ENCODE measurements around the gene MYD88. TPM values are rescaled to one million over a fixed set of nuclear protein-coding genes. Genes with fewer than 3 reads are reported as not detected.

The MYD88 gene
- total and polyA plus RNA-seq, 7 donors, result 2.9 to 7.0 (median 4.4) TPM

DNA sequence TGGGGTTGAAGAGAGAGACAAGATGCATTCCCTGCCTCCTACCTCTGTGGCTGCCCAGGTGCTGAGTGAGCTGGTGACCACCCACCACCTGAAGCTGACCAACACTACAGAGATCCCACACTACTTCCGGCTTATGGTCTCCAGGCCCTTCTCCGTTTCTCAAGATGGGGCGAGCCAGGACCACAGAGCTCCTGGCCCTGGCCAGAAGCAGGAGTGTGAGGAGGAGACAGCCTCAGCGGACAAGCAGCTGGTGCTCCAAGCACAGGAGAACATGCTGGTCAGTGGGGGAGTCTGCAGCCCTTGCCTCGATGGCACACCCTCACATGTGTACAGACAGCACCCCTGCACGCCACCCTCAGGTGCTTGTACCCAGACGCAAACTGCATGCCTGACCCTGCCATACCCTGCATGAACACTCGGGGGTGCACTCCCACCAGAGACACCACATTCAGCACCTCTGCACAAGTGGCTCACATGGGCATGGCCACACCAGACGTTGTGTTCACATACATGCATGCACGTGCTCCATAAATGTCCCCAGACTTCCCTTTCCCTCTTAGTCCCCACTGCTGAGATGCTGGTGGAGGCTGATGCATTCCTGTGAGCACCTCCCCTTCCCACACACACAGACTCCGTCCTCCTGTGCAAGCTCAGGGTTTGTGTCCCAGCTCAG lies 20.6 kb upstream of the MYD88 start:
- peak; percentile 59 to 84 (median 76) for ATAC-seq
- WGBS, 3 donors, result 59 to 70% (median 59%) methylated on average over 11 of the region's 11 CpGs
- peak; percentile 61 to 68 for DNase-seq
- TF ChIP-seq, protein P1, sequence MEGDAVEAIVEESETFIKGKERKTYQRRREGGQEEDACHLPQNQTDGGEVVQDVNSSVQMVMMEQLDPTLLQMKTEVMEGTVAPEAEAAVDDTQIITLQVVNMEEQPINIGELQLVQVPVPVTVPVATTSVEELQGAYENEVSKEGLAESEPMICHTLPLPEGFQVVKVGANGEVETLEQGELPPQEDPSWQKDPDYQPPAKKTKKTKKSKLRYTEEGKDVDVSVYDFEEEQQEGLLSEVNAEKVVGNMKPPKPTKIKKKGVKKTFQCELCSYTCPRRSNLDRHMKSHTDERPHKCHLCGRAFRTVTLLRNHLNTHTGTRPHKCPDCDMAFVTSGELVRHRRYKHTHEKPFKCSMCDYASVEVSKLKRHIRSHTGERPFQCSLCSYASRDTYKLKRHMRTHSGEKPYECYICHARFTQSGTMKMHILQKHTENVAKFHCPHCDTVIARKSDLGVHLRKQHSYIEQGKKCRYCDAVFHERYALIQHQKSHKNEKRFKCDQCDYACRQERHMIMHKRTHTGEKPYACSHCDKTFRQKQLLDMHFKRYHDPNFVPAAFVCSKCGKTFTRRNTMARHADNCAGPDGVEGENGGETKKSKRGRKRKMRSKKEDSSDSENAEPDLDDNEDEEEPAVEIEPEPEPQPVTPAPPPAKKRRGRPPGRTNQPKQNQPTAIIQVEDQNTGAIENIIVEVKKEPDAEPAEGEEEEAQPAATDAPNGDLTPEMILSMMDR (IDR thresholded peaks at IDR 0.05), result peak; percentile 54
- no peak overlapping the region for H3K4me3 ChIP-seq
- no peaks in the 10 kb centered on the region for H3K27me3 ChIP-seq (ENCODE audit: insufficient read depth in 3 of 3, low read length in 2 of 3)
- H3K4me1 ChIP-seq, result no peaks in the 10 kb centered on the region
- H3K9me3 ChIP-seq, result no peaks in the 10 kb centered on the region
- no peak overlapping the region for H3K27ac ChIP-seq
- H3K36me3 ChIP-seq (ENCODE audit: insufficient read depth in 1 of 2, low read depth in 1 of 2), result peaks cover 5 to 34% of the 10 kb centered on the region in 2 donors
- intact Hi-C loops (cut with DNase I), result loop anchor here in 1 of 2 donors (5.0 kb wide), 1 partner anchor 686 kb away; no protein-coding TSS in a partner anchor

DNA sequence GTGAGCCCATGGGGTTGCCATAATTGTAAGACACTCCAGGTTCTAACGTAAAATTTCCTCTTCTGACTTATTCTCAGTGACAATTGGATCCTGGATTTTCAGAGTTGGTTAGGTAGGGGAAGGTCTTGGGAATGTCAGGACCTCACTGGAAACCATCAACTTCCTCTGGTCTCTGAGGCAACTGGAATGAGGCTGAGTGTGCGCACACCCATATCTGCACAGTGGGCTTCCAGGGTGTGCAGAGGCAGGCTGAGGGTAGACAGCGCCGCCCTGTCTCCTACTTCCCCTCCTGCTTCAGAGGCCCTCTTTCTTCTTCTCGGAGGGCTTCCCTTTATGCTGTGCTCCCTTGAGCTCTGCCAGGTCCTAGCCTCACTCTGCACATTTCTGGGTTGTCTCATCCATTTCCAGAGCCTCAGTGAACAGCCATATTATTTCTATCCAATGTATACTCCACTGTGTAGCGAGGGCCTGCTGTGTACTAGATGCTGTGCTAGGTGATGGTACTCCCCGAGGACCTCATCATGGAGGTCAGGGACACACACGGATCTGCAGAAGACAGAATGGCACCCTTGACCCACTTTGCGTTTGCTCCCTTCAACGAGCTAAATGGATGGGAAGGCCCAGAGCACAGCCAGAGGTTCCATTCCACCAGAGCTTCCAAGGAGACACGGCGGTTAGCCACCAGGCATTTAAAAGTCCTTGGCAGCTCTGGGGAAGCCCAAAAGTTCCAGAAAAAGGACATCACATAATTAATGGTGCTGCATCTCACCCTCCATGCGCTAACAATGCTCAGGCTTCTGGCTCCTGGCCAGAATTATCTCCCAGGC lies 19.8 kb upstream of the MYD88 start:
- Histone ChIP-seq H3K27me3 (ENCODE audit: insufficient read depth in 3 of 3, low read length in 2 of 3) (no peaks in the 10 kb centered on the region), H3K4me3 (no peak overlapping the region), H3K36me3 (ENCODE audit: insufficient read depth in 1 of 2, low read depth in 1 of 2) (peaks cover 6 to 42% of the 10 kb centered on the region in 2 donors), H3K9me3 (no peaks in the 10 kb centered on the region), H3K27ac (no peak overlapping the region), H3K4me1 (no peaks in the 10 kb centered on the region)
- 85 to 93% (median 87%) methylated on average over 13 of the region's 13 CpGs for WGBS, 3 donors
- intact Hi-C loops (cut with DNase I), result loop anchor here in 1 of 2 donors (5.0 kb wide), 1 partner anchor 686 kb away; no protein-coding TSS in a partner anchor
- TF ChIP-seq, protein P1 (IDR thresholded peaks at IDR 0.05), result no peak
- no peak for DNase-seq
- ATAC-seq, result no peak

DNA sequence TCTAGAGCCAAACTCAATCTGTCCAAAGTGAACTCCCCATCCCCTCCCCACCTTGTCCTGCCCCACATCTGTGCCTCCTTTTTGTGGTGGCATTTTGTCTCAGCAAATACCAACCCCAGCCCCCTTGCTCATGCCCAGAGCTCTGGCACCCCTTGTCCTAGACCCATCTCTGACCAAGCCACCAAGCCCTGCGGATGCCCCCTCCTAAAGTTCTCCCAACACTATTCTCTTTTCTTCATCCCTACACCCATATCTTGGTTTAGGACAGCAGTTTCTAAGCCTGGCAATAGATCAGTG lies 19.3 kb upstream of the MYD88 start:
- Histone ChIP-seq H3K4me1 (no peaks in the 10 kb centered on the region), H3K27ac (no peak overlapping the region), H3K36me3 (ENCODE audit: insufficient read depth in 1 of 2, low read depth in 1 of 2) (peaks cover 6 to 48% of the 10 kb centered on the region in 2 donors), H3K27me3 (ENCODE audit: insufficient read depth in 3 of 3, low read length in 2 of 3) (no peaks in the 10 kb centered on the region), H3K9me3 (no peaks in the 10 kb centered on the region), H3K4me3 (no peak overlapping the region)
- TF ChIP-seq, protein P1 (IDR thresholded peaks at IDR 0.05), result no peak
- DNase-seq (no peak), ATAC-seq (no peak)
- intact Hi-C loops (cut with DNase I), result loop anchor here in 1 of 2 donors (5.0 kb wide), 1 partner anchor 687 kb away; no protein-coding TSS in a partner anchor
- 89 to 100% (median 98%) methylated on average over 1 of the region's 1 CpG for WGBS, 3 donors

DNA sequence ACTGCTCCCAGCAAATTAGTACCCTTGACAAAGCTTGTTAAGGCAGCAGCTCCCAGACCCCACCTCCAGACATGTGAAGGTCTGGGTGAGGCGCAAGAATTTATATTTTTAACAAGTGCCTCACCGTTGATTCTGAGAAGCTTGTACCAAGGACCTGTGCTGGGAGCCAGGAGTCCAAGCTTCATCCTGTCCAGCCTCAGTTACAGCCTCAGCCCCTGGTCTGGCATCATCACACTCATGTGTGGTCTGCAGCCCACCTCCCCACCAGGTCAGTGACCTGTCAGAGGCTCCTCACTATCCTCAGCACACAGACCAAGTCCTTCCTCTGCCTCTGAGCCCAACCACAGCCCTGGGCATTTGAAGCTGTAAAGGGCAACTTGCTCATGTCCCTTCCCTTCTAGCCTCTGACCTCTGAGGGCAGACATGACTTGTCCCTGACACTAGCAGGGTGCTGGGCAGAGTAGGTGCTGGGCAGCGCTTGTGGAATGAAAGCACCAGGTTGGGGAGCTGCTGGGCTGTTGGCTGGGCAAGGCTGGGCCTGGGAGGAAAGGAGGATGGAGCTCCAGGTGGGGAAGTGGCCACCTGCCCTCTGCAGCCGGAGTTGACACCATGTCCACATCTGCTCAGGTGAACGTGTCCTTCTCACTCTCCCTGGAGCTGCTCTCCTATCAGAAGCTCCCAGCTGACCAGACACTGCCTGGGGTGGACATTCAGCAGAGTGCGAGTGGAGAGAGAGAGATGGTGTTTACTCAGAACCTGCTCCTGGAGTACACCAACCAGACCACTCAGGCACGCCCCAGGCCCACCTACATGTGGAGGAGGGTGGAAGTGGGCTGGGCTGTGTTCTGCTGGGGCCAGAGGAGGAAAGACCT lies 18.4 kb upstream of the MYD88 start:
- Histone ChIP-seq H3K27me3 (ENCODE audit: insufficient read depth in 3 of 3, low read length in 2 of 3) (no peaks in the 10 kb centered on the region), H3K9me3 (no peaks in the 10 kb centered on the region), H3K4me3 (no peak overlapping the region), H3K36me3 (ENCODE audit: insufficient read depth in 1 of 2, low read depth in 1 of 2) (peaks cover 11 to 56% of the 10 kb centered on the region in 2 donors), H3K4me1 (no peaks in the 10 kb centered on the region), H3K27ac (no peak overlapping the region)
- no peak for ATAC-seq
- DNase-seq, result no peak
- 87 to 90% (median 89%) methylated on average over 7 of the region's 7 CpGs for WGBS, 3 donors
- TF ChIP-seq, protein P1 (IDR thresholded peaks at IDR 0.05), result no peak
- intact Hi-C loops (cut with DNase I), result loop anchor here (5.0 to 10.0 kb wide), 2 partner anchors 355 to 688 kb away; no protein-coding TSS in a partner anchor

All from psoas muscle (tissue), 8 donors.